ENCODE measurements around the gene KRIT1. TPM values are rescaled to one million over a fixed set of nuclear protein-coding genes. Genes with fewer than 3 reads are reported as not detected.
"Not testable (repeated sequence)": the region's sequence is repeated elsewhere in the genome, so short reads cannot be mapped to it uniquely, and the experiment has no call there.

KRIT1 gene
- total RNA-seq, 4 donors from 2014 or later: 28.7 to 47.6 (median 32.5) TPM

GRCh38 chr7:92178928-92179924 lies 66.5 kb downstream of the KRIT1 start, which contains the start of gene LRRD1:
Gene LRRD1 (minus strand): TSS chr7:92179142. CDS start chr7:92165202, 13,940 bp downstream.
- no peaks in the 10 kb centered on the region for H3K36me3 ChIP-seq
- in situ Hi-C loops (cut with MboI; ENCODE audit: low sequenced_read_pairs in 4 of 4) (no loop called here), intact Hi-C loops (cut with DNase I; ENCODE audit: low total_unique reads) (loop anchor here (2.0 kb wide), 3 partner anchors 44 to 268 kb away; partner anchors contain the start of genes ANKIB1, CYP51A1, GATAD1 and KRIT1)
- ATAC-seq (peak; percentile 94 to 99), DNase-seq (peak; percentile 47 to 77)
- peak within 1 kb of the TSS; percentile 52 to 76 (median 61) for H3K27ac ChIP-seq
- H3K9me3 ChIP-seq: no peaks in the 10 kb centered on the region
- H3K27me3 ChIP-seq: no peaks in the 10 kb centered on the region
- TF ChIP-seq POLR2A (IDR thresholded peaks at IDR 0.05): no peak
- peak; percentile 77 to 99 (median 86) for TF ChIP-seq CTCF (IDR thresholded peaks at IDR 0.05 in 4 of 5, conservative IDR thresholded peaks at IDR 0.05 in 1 of 5)
- peak within 1 kb of the TSS; percentile 59 to 69 (median 62) for H3K4me3 ChIP-seq
- no peaks in the 10 kb centered on the region for H3K4me1 ChIP-seq

- ATAC-seq (no peak), DNase-seq (no peak)
- Histone ChIP-seq H3K27ac (no peak overlapping the region), H3K9me3 (no peaks in the 10 kb centered on the region), H3K4me3 (no peak overlapping the region), H3K27me3 (no peaks in the 10 kb centered on the region), H3K36me3 (no peaks in the 10 kb centered on the region), H3K4me1 (no peaks in the 10 kb centered on the region)
- intact Hi-C loops (cut with DNase I; ENCODE audit: low total_unique reads): no loop called here
- TF ChIP-seq POLR2A (IDR thresholded peaks at IDR 0.05) (no peak), CTCF (IDR thresholded peaks at IDR 0.05 in 4 of 5, conservative IDR thresholded peaks at IDR 0.05 in 1 of 5) (no peak)
- in situ Hi-C loops (cut with MboI; ENCODE audit: low sequenced_read_pairs in 4 of 4): no loop called here
These were observed 68.4 kb downstream of the KRIT1 start for GRCh38 chr7:92177362-92177761.

DNA sequence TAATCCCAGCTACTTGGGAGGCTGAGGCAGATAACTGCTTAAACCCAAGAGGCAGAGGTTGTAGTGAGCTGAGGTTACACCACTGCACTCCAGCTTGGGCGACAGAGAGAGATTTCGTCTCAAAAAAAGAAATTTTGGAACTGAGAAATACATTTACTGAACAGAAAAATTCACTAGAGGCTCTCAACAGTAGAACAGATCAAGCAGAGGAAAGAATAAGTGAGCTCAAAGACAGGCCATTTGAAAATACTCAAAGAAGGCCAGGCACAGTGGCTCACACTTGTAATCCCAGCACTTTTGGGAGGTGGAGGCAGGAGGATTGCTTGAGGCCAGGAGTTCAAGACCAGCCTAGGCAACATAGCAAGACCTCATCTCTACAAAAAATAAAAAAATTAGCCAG lies 76.2 kb downstream of the KRIT1 start:
- ATAC-seq: not testable (repeated sequence)

DNA sequence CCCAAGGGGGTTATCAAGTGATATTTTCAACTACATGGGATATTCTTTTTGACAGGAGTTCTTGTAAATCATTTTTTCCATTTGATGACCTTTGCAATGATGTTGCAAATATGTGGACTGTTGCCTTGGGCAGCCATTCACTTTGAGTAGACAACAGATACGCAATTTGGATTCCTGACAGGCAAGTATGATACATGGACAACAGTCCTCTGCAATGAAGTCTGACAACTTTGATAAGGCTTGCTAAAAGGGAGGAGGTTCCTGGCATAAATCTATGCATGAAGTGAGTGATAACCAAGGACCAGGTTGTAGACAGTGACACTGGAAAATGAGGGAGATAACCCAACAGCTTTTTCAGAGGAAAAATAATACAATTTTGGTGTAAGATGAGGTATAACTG lies 84.4 kb downstream of the KRIT1 start:
- H3K4me3 ChIP-seq: no peak overlapping the region
- H3K27me3 ChIP-seq: no peaks in the 10 kb centered on the region
- no peaks in the 10 kb centered on the region for H3K9me3 ChIP-seq
- no peaks in the 10 kb centered on the region for H3K4me1 ChIP-seq
- intact Hi-C loops (cut with DNase I; ENCODE audit: low total_unique reads): no loop called here
- no peak for ATAC-seq
- DNase-seq: no peak
- no peaks in the 10 kb centered on the region for H3K36me3 ChIP-seq
- no peak for TF ChIP-seq CTCF (IDR thresholded peaks at IDR 0.05 in 4 of 5, conservative IDR thresholded peaks at IDR 0.05 in 1 of 5)
- no peak overlapping the region for H3K27ac ChIP-seq
- in situ Hi-C loops (cut with MboI; ENCODE audit: low sequenced_read_pairs in 4 of 4): no loop called here

More for the DNA sequence above, 76.2 kb downstream of the KRIT1 start:
- H3K36me3 ChIP-seq; H3K4me1 ChIP-seq; H3K27me3 ChIP-seq; intact Hi-C loops (cut with DNase I; ENCODE audit: low total_unique reads); H3K27ac ChIP-seq; in situ Hi-C loops (cut with MboI; ENCODE audit: low sequenced_read_pairs in 4 of 4); H3K4me3 ChIP-seq; DNase-seq; H3K9me3 ChIP-seq: not testable (repeated sequence)
